Upper lobe of right lung (tissue), 1 donor: ENCODE measurements around the gene IRX5. TPM values are rescaled to one million over a fixed set of nuclear protein-coding genes. Genes with fewer than 3 reads are reported as not detected.

Source experiments
- ATAC-seq: fragments of 200-7000 bp; cut with Tn5 transposase; one replicate; pipeline ENCODE4 v1.9.1; 2020; ENCODE audit warnings: mild to moderate bottlenecking, moderate library complexity
- DNase-seq: peaks from one replicate; pipeline ENCODE4 v3.0.0-alpha.2; 2020
- H3K27ac ChIP-seq: fragments of 200-600 bp; one replicate; pipeline ENCODE4 v1.8.0; 2022
- H3K27me3 ChIP-seq: fragments of 200-600 bp; one replicate; pipeline ENCODE4 v1.8.0; 2022; ENCODE audit warnings: mild to moderate bottlenecking
- H3K36me3 ChIP-seq: fragments of 200-600 bp; one replicate; pipeline ENCODE4 v1.8.0; 2022
- H3K4me1 ChIP-seq: fragments of 200-600 bp; one replicate; pipeline ENCODE4 v1.8.0; 2022
- H3K4me3 ChIP-seq: fragments of 200-600 bp; one replicate; pipeline ENCODE4 v1.8.0; 2022; ENCODE audit warnings: mild to moderate bottlenecking
- H3K9me3 ChIP-seq: fragments of 200-600 bp; one replicate; pipeline ENCODE4 v1.8.0; 2022
- CTCF ChIP-seq: fragments of 200-600 bp; IDR thresholded peaks from one replicate; pipeline ENCODE4 v1.8.0; 2022; ENCODE audit warnings: antibody characterized with exemption
- intact Hi-C: fragments of 100-400 bp; cut with DNase I; formaldehyde crosslinking; loops from one replicate; pipeline ENCODE4 v1.11.0; 2022
- total RNA-seq: library from RNA; stranded (reverse); fragmentation: NEBNext Ultra II Directional; extraction: Animal tissue kit (Norgen Biotek cat#: 25700); gene quantifications from one replicate; pipeline ENCODE4 v1.2.1, GENCODE V29; 2021
- donor health status: DM: no; HTN: yes; CAD: no; lungs with severe emphysema.

Gene IRX5
- total RNA-seq, 1 donor from 2014 or later, result 23.3 TPM

- DNase-seq (no peak), ATAC-seq (no peak)
- Histone ChIP-seq H3K27ac (no peak overlapping the region), H3K27me3 (no peaks in the 10 kb centered on the region), H3K9me3 (no peaks in the 10 kb centered on the region), H3K36me3 (no peaks in the 10 kb centered on the region), H3K4me3 (no peak overlapping the region), H3K4me1 (no peaks in the 10 kb centered on the region)
- no peak for TF ChIP-seq CTCF
- intact Hi-C loops, result no loop called here
Observed at GRCh38 chr16:54912720-54913119, 17.9 kb upstream of the IRX5 start.

- H3K9me3 ChIP-seq, result no peaks in the 10 kb centered on the region
- no peak overlapping the region for H3K27ac ChIP-seq
- no peaks in the 10 kb centered on the region for H3K36me3 ChIP-seq
- intact Hi-C loops, result no loop called here
- TF ChIP-seq CTCF, result no peak
- peaks cover 45% of the 10 kb centered on the region for H3K27me3 ChIP-seq
- ATAC-seq, result no peak
- no peaks in the 10 kb centered on the region for H3K4me1 ChIP-seq
- no peak for DNase-seq
- H3K4me3 ChIP-seq, result no peak overlapping the region
Observed at GRCh38 chr16:54921206-54921824, 9.3 kb upstream of the IRX5 start.

DNA sequence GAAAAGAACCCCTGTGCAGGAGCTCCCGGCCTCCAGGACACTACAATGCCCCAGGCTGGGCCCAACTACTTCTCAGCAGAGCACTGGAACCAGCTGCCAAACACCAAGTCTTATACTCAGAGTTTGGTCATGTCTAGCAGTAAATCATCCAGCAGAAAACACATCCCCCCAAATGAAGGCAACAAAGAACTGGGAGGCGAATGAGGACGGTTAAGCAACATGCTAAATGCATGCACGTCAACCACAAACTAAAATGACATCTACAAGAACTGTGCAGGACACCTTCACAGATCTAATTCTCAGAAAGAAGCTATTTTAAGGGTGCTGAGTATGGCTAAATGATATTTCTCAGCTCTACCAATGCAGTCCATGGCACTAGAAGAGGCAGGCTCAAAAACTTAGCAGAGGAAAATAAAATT, 7.6 kb upstream of the IRX5 start:
- H3K9me3 ChIP-seq, result no peaks in the 10 kb centered on the region
- intact Hi-C loops, result no loop called here
- DNase-seq, result no peak
- no peak for TF ChIP-seq CTCF
- peaks cover 62% of the 10 kb centered on the region for H3K27me3 ChIP-seq
- no peak overlapping the region for H3K27ac ChIP-seq
- no peaks in the 10 kb centered on the region for H3K36me3 ChIP-seq
- peaks cover 4% of the 10 kb centered on the region for H3K4me1 ChIP-seq
- ATAC-seq, result no peak
- no peak overlapping the region for H3K4me3 ChIP-seq

DNA sequence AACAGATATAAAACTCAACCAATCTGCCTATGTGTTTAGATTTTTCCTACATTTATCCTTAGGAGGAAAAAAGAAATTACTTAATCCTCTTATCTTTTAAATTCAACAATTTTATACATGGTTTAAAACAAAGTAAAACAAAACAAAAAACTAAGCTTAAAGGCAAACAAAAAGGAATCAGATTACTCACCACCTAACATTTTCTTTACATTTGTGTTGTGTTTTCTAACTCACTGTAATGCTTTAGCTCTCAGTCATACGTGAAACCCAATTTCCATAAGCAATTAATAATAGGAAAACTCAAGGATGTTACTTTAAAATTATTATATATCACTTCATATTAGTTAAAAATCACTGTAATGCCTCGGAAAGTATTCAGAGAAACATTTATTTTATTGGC, 6.7 kb upstream of the IRX5 start:
- Histone ChIP-seq H3K4me1 (peaks cover 5% of the 10 kb centered on the region), H3K36me3 (no peaks in the 10 kb centered on the region), H3K27me3 (peaks cover 63% of the 10 kb centered on the region), H3K9me3 (no peaks in the 10 kb centered on the region), H3K27ac (no peak overlapping the region), H3K4me3 (no peak overlapping the region)
- no peak for DNase-seq
- TF ChIP-seq CTCF, result no peak
- intact Hi-C loops, result no loop called here
- no peak for ATAC-seq

GRCh38 chr16:54926166-54926838, 4.4 kb upstream of the IRX5 start:
- no peak for TF ChIP-seq CTCF
- intact Hi-C loops, result no loop called here
- no peaks in the 10 kb centered on the region for H3K36me3 ChIP-seq
- H3K9me3 ChIP-seq, result no peaks in the 10 kb centered on the region
- peak overlapping the region; percentile 19 for H3K27ac ChIP-seq
- DNase-seq (no peak), ATAC-seq (no peak)
- H3K4me3 ChIP-seq, result peak overlapping the region; percentile 67
- peaks cover 59% of the 10 kb centered on the region for H3K27me3 ChIP-seq
- peaks cover 14% of the 10 kb centered on the region for H3K4me1 ChIP-seq
